Mucosa of rectum (tissue), 2 donors: ENCODE measurements around the gene ZBTB7C.

Source experiments
- H3K27ac ChIP-seq, 2 donors: one replicate each; pipeline ENCODE4 v1.7.0; 2013; ENCODE audit warnings: inconsistent platforms in 2 of 2, low read depth in 2 of 2, low read length in 2 of 2
- H3K27me3 ChIP-seq, 2 donors: one replicate each; pipeline ENCODE4 v1.7.0; 2013; ENCODE audit warnings: low read length in 2 of 2; ENCODE audit not compliant: control insufficient read depth in 2 of 2, insufficient read depth in 2 of 2
- H3K36me3 ChIP-seq, 2 donors: one replicate each; pipeline ENCODE4 v1.7.0; 2013; ENCODE audit warnings: low read length in 2 of 2; ENCODE audit not compliant: control insufficient read depth in 2 of 2, insufficient read depth in 2 of 2
- H3K4me1 ChIP-seq, 2 donors: one replicate each; pipeline ENCODE4 v1.7.0; 2013; ENCODE audit warnings: low read length in 2 of 2, mild to moderate bottlenecking in 1 of 2; ENCODE audit not compliant: control insufficient read depth in 2 of 2, insufficient read depth in 2 of 2
- H3K4me3 ChIP-seq, 2 donors: one replicate each; pipeline ENCODE4 v1.7.0; 2013; ENCODE audit warnings: low read length in 2 of 2
- H3K9ac ChIP-seq, 2 donors: one replicate each; pipeline ENCODE4 v1.7.0; 2013; ENCODE audit warnings: low read length in 2 of 2, low read depth in 1 of 2, mild to moderate bottlenecking in 1 of 2
- H3K9me3 ChIP-seq, 2 donors: one replicate each; pipeline ENCODE4 v1.7.0; 2013; ENCODE audit warnings: low read length in 2 of 2; ENCODE audit not compliant: control insufficient read depth in 2 of 2
- donor health status: healthy.
- donor health status: Normal muscosa, but diverticular disease.

Gene ZBTB7C

DNA sequence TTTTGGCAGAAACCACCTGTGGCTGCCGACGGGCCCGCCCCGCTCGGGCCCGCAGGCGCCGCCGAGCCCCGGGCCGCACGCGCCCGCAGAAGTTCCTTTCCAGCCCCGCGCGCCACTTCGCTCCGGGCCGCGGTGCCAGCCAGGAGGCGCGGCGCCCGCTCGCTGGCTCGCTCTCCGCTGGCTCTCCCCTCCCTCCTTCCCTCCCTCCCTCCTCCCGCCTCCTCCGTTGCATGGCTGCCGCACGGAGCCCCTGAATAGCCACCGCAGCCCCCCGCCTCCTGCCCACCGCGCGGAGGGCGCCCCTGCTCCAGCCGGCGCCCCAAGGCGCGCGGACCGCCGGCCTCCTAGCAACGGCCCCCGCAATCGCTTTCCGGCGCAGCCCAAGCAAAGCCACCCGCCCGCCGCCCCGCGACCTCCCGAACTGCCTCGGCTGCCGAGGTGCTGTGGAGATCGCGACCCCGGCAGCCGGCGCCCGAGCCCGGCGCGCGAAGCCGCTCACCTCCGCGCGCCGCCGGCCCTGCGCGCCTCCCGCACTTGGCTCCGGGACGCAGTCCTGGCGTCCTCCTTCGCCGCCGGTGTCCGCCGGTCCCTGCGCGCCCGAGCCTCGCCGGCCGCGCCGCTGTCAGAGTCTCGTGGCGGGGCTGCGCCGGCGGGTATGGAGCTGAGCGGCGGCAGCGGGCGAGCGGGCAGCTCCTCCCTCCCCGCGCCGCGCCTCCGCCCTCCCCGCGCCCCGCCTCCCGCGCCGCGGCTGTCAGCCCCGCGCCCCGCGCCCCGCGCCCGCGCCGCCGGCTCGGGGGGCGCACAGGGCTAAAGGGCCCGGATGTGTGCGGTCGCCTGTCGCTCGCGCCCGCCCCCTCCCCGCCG is at the start of gene ZBTB7C:
Gene ZBTB7C (minus strand): TSS at position 657 of the 864 bp plus-strand sequence.
- Histone ChIP-seq H3K27me3 (peaks cover 46 to 49% of the 10 kb centered on the region in 2 donors), H3K9ac (peak within 1 kb of the TSS in 1 of 2 donors; percentile 33), H3K4me1 (peaks cover 4 to 6% of the 10 kb centered on the region in 2 donors), H3K36me3 (no peaks in the 10 kb centered on the region), H3K27ac (no peak within 1 kb of the TSS), H3K9me3 (no peaks in the 10 kb centered on the region), H3K4me3 (peak within 1 kb of the TSS; percentile 77 to 78)

DNA sequence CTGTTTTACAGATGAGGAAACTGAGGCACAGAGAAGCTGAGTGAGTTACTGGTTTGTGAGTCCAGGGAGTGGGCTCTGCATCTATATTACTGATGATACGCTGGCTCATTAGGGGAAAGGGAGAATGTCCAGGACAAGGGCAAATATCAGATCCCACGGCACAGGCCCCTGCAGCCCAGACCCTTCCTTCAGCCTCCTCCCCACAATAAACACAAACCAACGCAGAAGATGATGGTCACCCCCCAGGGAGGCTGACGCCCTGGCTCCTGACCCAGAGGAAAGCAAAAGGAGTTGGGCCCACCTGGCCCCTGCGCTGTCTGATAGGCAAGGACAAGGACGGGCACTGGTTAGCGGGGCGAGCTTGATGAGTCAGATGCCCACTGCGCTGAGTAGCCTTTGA is 47.7 kb upstream of the ZBTB7C start:
- Histone ChIP-seq H3K4me1 (peaks cover 10 to 18% of the 10 kb centered on the region in 2 donors), H3K4me3 (no peak overlapping the region), H3K9me3 (no peaks in the 10 kb centered on the region), H3K27me3 (peaks cover 0 to 2% of the 10 kb centered on the region in 2 donors), H3K27ac (no peak overlapping the region), H3K9ac (no peak overlapping the region), H3K36me3 (no peaks in the 10 kb centered on the region)

DNA sequence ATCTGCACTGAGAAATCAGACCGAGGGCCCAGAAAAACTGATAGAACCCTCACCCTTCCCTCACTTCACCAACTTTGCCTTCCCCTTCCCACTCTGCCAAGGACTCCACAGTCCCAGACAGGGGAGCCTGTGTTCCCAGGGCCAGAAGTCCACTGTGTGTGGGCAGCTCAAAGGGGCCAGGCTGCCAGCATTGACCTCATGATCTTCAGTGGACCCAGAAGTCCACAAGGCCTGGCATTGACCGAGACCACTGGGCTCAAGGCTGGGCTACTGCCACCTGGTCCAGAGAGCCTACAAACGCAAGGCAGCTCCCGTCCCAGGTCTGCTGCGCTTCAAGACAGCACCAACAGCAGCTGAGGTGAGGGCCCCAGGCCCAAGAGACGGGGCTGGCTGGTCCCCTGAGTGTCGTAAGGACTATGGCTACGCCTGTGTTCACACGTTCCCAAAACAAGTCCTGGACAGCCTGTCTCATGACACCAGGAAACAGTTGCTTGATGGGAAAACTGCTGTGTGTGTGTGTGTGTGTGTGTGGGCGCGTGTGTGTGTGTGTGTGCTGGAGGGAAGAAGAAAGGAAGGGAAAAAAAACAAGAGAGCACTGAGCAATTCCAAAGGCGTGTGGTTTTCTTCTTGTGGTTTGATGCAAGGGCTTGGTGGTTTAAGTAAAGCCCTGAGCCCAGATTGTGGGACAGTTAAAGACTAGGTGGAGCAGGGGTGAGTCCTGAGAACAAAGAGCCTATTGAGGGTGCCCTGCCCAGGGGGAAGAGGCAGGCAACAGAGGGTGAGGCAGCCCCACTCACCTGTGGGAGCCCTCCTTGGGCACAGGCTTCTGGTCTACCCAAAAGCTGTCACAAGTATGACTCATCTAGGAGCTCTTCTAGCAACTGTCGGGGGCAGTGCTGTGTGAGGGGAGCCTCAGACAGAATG is 46.6 kb upstream of the ZBTB7C start:
- Histone ChIP-seq H3K9me3 (no peaks in the 10 kb centered on the region), H3K36me3 (no peaks in the 10 kb centered on the region), H3K4me3 (no peak overlapping the region), H3K9ac (peak overlapping the region in 1 of 2 donors; percentile 41), H3K27ac (peak overlapping the region; percentile 43 to 68), H3K27me3 (peaks cover 0 to 2% of the 10 kb centered on the region in 2 donors), H3K4me1 (peaks cover 10 to 18% of the 10 kb centered on the region in 2 donors)

DNA sequence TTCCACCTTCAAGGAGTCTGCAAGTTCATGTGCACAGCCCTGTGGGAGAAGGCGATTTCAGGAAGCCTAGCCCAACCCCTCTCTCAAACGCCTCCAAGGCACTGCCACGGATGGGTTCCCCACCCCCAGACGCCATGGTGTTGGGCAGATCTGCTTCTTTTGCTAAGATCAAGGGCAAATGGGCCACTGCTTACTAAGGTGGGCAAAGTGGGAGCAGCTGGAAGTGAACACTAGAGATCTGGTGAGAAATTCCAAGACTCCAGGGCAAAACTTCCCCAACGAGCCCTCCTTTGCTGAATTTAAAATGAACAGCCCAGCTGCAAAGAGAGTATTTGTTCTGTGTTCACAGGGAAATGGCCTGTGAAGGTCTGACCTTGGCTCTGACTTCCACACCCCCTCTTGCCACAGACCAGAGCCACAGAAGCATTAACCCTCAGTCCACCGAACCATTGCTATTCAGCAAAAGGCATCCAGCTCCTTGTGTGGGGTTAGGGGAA is 45.1 kb upstream of the ZBTB7C start:
- Histone ChIP-seq H3K36me3 (no peaks in the 10 kb centered on the region), H3K9me3 (no peaks in the 10 kb centered on the region), H3K27ac (no peak overlapping the region), H3K4me1 (peaks cover 10 to 18% of the 10 kb centered on the region in 2 donors), H3K9ac (no peak overlapping the region), H3K4me3 (no peak overlapping the region), H3K27me3 (peaks cover 0 to 2% of the 10 kb centered on the region in 2 donors)

DNA sequence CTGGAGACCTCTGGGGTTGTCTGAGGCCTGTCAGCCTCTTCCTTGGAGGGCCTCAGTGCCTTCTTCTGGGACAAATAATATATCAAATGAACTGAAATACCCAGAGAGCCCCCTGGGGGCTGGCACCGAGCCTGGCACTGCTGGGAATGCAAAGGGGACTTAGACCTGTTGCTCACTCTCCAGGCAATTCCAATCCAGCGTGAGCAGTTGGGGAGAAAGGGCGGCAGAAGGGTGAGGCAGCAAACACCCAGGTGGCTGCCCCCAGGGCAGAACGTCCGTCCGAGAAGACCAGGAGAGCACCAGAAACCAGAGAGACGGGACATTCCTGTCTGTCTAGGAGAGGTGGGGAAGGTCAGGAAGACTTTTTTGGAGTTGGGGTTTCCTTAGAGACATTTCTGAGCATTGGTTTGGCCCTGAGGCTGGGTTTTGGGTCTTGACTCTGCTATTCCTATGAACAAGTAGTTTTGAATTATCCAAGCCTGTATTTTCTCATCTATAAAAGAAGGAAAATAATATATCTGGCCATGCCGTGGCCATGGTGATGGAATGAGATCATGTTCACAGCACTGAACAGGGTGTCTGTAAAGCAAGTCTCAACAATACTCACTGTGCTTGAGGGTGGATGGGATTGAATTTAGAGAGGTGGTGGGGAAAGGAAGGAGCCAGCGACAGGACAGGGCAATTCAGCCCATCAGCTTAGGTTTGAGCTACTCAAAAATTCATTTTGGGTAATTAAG is 44.3 kb upstream of the ZBTB7C start:
- no peaks in the 10 kb centered on the region for H3K36me3 ChIP-seq
- no peak overlapping the region for H3K27ac ChIP-seq
- no peak overlapping the region for H3K4me3 ChIP-seq
- peaks cover 0 to 2% of the 10 kb centered on the region in 2 donors for H3K27me3 ChIP-seq
- H3K9me3 ChIP-seq = no peaks in the 10 kb centered on the region
- H3K9ac ChIP-seq = no peak overlapping the region
- H3K4me1 ChIP-seq = peaks cover 10 to 18% of the 10 kb centered on the region in 2 donors

DNA sequence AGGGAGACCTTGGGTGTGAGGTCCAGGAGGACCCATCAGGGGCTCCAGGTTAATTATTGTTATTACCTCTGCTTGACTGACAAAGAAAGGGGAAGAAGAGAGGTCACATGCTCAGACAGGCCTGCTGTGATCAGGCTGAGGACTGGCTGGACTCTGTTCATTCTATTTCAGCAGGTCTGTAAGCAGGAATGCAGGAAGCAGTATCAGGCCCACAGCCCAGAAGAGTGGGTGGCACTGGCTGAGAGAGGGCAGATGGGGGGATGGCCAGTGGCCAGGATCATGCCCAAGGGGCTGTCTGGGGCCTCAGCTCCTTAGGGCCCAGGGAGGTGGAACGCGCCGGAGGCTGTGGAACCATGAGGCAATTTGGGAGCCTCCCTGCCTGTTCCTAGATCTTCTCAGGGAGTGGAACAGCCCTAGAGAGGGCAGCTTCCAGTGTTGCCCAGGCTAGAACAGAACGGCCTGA is 43.7 kb upstream of the ZBTB7C start:
- no peaks in the 10 kb centered on the region for H3K36me3 ChIP-seq
- no peak overlapping the region for H3K27ac ChIP-seq
- no peak overlapping the region for H3K4me3 ChIP-seq
- H3K27me3 ChIP-seq = peaks cover 0 to 2% of the 10 kb centered on the region in 2 donors
- H3K9ac ChIP-seq = no peak overlapping the region
- peaks cover 10 to 18% of the 10 kb centered on the region in 2 donors for H3K4me1 ChIP-seq
- no peaks in the 10 kb centered on the region for H3K9me3 ChIP-seq

DNA sequence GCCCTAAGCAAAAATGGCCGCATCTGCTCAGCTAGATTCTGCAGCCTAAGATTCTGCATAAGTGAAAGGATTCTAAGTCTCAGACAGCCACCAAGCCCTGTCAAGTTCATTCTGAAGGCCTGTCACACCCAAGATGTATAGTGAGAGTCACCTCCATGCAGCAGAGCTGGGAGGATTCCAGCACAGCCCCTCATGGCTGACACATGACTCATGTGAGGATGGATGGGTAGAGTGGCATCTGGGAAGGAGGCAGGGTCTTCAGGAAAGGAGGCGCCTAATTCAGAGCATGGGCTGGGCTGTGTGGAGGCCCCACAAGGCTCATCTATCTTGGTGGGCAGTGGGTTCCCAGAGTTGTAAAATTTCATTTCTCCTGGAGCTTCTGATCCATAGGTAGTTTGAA is 41.5 kb upstream of the ZBTB7C start:
- Histone ChIP-seq H3K27ac (no peak overlapping the region), H3K36me3 (no peaks in the 10 kb centered on the region), H3K9me3 (no peaks in the 10 kb centered on the region), H3K27me3 (peaks cover 0 to 2% of the 10 kb centered on the region in 2 donors), H3K4me3 (no peak overlapping the region), H3K4me1 (peaks cover 6 to 12% of the 10 kb centered on the region in 2 donors), H3K9ac (no peak overlapping the region)

DNA sequence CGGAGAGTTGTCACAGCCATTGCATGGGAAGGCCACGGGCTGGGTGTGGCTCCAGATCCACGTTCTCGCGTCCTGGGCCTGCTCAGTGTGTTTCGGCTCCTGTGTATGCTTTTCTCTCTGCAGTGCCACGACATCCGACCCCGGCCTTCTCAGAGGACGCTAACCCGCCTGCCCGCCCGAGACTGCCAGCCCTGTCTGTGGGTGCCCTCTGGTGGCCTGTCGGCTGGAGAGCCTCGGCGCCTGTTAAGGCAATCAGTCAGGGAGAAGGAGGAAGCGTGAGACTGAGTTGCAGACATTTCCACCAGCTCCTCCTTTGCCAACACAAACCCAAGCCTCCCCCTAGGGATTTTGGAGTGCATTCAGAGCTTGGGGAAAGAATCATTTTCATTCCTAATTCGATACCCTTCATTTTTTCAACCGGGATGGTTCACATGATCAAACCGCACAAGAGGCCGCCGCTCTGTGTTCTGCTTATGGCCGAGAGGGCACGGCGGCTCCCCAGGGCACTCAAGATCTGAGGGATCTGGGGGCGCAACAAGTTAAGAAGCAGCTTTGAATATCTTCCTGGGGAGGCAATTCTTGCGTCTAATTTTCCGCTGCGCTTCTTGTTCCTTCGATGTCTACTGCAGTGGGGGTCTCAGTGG is 37.5 kb upstream of the ZBTB7C start:
- H3K4me1 ChIP-seq = peaks cover 0 to 4% of the 10 kb centered on the region in 2 donors
- no peak overlapping the region for H3K9ac ChIP-seq
- no peaks in the 10 kb centered on the region for H3K27me3 ChIP-seq
- no peak overlapping the region for H3K4me3 ChIP-seq
- H3K9me3 ChIP-seq = no peaks in the 10 kb centered on the region
- H3K36me3 ChIP-seq = no peaks in the 10 kb centered on the region
- H3K27ac ChIP-seq = no peak overlapping the region

DNA sequence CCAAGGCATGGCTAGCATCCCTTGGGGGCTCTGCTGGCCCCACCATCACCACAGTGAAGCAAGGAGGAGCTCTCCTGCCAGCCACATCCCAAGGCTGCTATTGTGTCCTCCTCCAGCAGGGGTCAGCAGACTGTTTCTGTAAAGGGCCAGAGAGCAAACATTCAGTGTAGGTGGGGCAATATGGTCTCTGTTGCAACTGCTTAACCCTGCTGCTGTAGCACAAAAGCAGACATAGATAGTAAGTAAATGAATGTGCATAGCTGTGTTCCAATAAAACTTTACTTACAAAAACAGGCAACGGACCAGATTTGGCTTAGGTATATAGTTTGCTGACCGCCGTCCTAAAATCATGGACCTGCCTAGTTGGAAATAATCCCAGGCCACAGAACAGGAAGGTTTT is 36.4 kb upstream of the ZBTB7C start:
- Histone ChIP-seq H3K27me3 (peaks cover 0 to 4% of the 10 kb centered on the region in 2 donors), H3K4me3 (no peak overlapping the region), H3K9ac (no peak overlapping the region), H3K27ac (no peak overlapping the region), H3K4me1 (peaks cover 0 to 4% of the 10 kb centered on the region in 2 donors), H3K9me3 (no peaks in the 10 kb centered on the region), H3K36me3 (no peaks in the 10 kb centered on the region)
